Stimulated activated CD4-positive, alpha-beta T cell treated with anti-CD3 and anti-CD28 coated beads, Interleukin-1b, Interleukin-23, amount 100 ng/mL, for 4 hours (primary cell): Measurements from ENCODE around the gene CDH11.

ENCODE experiments used
- DNase-seq, 2 donors: peaks; one replicate each; pipeline ENCODE4 v3.0.0-alpha.2; 2020; ENCODE audit warnings: low read depth in 2 of 2

Gene CDH11

DNA sequence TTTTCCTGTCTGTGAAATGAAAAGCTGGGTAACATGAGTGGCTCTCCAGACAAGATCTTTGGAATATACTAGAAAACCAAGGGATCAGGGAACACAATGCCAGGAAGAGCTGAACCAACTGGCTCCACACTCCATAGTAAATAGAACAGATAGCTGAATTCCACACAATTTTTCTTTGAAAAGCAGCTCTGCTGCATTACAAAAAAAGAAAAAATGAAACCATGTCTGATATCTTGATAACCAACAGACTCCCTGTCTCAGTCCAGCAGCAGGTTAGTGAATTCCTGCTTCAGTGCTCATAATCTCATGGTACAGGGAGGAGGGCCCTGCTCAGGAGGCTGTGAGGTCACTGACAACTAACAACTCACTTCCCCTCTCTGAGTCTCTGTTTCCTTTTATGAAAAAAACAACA, 97.1 kb downstream of the CDH11 start:
- DNase-seq, result no peak

DNA sequence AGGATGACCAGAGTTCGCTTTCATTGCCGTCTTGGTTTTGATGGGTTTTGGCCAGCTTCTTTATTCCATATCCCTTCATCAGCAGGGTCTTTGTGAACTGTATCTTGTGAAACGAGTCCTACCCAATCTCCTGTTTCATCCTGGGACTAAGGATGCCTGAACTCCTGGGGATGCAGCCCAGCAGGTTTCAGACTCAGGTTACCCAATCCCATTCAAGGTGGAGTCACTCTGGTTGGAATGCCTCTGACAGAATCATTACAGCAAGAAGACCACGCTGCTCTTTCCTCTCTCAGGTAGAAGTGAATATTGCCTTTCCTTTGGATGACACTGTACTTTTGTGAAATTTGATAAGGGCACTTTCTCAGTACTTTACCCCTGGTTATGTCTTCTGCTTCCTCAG, 98.1 kb downstream of the CDH11 start:
- DNase-seq, result no peak

DNA sequence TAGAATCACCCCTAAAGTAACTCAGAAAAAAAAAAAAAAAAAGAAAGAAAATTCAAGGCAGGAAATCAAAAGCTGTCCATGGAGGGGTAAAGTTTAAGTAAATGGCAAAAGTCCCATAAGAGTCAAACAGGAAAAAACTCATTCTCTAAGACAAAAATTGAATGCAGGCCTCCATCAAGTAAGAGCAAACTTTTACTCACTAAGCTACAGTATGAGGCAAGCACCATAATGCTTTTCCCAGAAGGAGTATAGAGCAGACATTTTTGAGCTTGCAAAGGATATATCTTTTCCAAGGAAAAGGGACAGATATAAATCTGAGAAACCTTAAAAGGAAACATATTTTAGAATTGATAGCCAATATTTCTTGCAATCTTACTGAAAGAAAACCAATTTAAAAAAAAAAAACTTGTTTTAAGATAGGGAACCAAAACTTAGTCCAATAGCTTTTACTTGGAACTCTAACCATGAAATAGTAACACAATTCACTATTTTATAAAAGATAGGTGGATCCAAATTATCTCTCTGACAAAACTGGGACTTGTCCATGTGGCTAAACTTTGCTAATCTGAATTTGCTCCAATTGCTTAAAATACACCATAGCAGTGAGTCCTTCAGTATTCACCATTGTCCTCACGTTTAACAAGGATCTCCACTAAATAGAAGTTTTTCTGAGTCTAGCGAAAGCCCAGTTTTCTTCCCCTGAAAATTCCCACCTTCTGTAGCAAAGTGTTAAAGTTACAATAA, 99.8 kb downstream of the CDH11 start:
- no peak for DNase-seq

DNA sequence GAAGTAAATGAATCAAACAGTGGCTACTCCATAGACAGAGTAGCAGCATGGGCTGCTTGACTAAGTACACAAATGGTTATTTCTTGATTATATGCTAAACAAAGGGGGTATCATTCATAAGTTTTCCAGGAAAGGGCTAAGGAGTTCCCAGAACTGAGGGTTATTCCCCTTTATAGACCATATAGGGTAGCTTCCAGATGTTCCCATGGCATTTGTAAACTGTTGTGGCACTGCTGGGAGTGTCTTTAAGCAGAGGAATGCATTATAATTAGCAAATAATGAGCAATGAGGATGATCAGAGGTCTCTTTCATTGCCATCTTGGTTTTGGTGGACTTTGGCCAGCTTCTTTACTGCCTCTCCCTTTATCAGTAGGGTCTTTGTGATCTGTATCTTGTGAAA, 105.1 kb downstream of the CDH11 start:
- DNase-seq, result no peak

DNA sequence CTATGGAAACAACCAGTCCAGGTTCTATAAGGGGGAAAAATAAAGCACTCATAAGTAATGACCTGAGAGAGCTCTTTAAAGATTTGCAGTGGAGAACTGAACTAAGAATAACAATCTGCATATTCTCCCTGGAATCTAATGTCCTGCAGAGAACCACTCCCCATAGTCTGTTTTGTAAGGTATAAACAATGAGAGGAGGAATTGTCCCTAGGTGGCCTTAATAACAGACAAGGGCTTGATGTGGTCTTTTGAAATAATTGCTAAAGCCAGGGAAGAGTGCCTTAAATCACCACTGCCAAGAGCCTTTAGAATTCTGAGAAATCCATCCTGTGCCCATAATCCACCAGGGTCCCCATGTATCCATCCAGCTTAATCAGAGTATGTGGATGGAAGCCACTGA, 106.3 kb downstream of the CDH11 start:
- no peak for DNase-seq

DNA sequence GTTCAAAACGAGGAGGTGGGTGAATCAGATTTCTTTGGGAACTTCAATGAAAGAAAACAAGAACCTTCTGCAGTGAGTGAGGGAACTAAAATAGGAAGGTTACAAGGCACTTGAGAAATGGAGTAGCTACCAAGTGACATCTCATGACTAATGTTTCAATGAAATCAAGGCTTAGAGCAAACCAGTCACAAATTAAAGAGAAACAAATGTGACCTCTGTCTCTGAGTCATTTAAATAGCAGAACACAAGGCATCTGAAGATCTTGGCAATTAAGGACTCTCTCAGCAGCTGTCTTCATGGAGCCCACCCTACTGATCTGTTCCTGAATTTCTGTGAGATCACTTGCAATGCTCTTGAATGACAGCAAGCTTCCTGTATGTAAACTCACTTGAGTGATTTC, 109.5 kb downstream of the CDH11 start:
- no peak for DNase-seq

DNA sequence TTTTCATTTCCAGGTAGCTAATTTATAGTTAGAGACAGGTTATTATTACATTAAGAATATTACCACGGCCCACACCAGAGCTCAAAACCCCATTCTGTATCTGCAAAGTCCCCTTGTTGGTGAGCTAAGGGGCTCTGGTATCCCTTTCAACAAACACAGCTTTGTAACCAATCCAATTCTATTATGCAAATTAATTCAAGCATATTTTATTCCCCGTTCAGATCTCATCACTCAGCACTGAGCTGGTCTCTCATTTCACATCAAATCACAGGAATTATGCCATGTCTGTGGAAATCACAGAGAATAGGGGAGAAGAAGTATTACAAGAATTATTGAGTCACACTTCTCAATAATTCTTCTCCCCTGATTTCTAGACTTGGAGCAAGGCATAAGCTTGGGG, 111.7 kb downstream of the CDH11 start:
- DNase-seq, result no peak

DNA sequence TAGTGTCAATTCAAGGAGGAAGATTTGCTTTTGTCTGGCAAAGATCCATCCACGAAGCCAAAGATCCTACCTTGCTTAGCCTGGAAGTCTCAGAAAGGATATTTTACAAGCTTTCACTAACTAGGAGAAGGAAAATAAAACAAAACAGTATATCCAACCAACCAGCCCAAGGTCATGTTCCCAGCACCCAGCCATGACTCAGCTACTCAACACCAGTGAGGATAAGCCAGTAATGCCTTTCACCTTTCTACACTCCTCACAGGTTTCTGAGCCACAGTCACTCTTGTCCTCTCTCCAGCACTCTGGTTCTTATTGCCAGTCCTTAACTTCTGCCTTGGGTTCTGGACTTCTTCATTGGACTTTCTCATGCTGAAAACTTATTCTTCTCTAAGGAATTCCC, 116.2 kb downstream of the CDH11 start:
- DNase-seq, result no peak

DNA sequence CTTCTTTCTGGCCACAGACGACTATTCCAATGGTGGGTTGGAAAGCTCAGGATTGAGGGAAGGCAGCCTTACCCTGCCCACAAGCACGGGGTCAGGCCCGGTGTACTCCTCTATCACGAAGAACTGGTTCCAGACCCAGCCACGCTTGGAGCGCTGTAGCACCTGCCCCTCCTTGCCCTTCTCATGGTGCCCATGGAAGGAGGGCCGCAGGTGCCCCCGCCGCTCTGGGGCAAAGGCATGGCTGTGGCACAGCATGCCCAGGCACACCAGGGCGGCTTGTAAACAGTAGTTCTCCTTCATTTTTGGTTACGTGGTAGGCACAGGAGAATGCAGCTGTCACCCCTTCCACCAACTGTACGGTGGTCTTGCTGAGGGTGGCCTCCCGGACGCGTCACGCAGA, 117.3 kb downstream of the CDH11 start:
- no peak for DNase-seq

DNA sequence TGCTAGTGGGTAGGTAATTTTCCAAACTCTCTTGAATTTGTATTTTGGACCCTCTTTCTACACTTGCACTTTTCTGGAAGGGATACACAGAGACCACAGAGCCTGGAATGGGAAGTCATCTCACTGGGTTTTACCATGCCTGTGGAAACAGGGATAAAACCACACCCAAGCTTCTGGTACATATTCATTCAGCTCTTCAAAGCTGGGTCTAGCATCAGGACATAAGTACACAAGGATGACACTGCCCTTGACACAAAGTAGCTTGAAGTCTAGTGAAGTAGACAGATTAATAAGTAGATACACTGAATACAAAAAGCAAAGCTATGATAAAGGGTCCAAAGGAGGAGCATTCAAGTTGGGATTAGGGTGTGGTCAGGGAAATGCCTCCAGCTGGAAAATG, 118.2 kb downstream of the CDH11 start:
- DNase-seq, result no peak

DNA sequence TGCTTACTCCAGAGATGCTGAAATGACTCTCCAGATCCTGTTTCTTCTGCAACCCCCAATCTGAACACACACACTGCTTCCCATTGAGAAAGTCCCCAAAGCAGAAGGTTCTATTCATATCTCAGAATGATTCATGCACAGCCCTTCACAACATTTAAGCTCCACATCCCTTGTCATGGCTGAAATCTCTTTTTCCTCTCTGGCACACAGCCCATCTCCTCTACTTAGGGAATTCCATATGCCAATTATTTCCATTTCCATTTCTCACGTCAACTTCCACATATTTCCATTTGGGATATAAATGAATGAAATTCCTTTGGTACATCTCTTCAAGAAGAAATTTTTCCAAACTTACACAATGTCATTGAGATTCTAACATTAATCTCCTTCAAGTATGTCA, 119.6 kb downstream of the CDH11 start:
- DNase-seq, result no peak

DNA sequence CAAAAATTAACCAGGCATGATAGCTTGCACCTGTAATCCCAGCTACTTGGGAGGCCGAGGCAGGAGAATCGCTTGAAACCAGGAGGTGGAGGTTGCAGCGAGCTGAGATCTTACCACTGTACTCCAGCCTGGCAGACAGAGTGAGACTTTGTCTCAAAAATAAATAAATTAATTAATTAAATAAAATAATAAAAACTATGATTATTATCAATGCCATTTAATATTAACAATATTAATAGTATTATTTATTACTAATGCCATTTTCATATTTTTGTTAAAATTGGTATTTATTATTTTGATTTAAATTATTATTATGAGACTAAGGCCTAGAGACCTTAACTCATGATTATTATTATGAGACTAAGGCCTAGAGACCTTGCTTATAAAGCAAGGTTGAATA, 121.2 kb downstream of the CDH11 start:
- no peak for DNase-seq

DNA sequence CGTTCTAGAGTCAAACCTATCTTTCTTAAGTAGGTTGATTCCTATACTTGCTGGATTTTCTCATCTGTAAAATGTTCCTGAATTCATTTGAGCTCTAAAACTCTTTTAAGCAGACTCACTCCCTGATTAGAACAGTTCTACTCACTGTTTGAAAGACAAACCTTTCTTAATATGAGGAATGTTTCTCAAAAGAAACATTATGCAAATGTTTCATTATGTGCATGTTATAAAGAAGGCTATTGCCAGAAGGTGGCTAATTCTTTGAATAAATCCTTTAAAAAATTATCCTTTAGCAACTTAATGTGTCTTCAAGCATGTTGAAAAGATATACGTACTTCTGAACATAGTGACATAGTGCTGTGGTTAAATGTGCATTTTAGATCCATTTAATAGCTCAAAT, 124.1 kb downstream of the CDH11 start:
- no peak for DNase-seq

DNA sequence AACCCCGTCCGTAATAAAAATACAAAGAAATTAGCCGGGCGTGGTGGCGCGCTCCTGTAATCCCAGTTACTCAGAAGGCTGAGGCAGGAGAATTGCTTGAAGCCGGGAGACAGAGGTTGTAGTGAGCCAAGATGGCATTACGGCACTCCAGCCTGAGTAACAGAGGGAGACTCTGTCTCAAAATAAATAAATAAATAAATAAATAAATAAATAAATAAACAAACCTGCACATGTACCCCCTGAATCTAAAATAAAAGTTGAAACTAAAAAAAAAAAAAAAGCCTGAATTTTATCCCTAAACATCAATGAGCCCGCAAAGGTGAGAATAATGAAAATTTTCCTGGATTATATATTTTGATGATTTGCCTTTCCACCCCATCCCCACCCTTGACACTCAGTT, 124.7 kb downstream of the CDH11 start:
- no peak for DNase-seq

DNA sequence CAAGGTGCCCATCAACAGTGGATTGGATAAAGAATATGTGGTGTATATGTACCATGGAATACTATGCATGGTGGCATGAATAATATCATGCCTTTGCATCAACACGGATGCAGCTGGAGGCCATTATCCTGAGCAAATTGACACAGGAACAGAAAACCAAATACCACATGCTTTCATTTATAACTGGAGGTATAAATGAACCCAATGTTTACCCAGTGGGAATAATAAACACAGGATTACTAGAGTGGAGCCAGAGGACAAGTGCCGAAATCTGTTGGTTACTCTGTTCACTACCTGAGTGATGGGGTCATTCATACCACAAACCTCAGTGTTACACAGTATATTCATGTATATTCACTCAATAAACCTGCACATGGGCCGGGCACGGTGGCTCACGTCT, 125.2 kb downstream of the CDH11 start:
- DNase-seq, result no peak

DNA sequence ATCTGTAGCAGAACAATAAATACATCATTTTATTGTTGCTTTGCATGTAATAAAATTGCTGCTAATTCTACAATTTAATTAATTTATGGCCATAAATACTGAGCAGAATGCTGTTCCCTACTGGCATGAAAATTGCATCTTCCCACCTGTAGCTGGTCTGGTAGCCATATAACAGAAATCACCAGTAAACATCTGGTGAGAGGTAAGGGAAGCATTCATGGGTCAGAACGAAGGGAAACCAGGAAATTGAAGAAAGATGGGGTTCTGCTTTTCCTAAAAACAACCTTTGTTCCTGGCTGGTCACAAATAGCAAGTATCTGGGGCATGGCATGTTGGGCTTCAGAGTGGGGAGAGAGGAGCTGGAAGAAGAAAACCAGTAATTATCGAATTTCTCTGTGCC, 128.4 kb downstream of the CDH11 start:
- DNase-seq, result no peak

DNA sequence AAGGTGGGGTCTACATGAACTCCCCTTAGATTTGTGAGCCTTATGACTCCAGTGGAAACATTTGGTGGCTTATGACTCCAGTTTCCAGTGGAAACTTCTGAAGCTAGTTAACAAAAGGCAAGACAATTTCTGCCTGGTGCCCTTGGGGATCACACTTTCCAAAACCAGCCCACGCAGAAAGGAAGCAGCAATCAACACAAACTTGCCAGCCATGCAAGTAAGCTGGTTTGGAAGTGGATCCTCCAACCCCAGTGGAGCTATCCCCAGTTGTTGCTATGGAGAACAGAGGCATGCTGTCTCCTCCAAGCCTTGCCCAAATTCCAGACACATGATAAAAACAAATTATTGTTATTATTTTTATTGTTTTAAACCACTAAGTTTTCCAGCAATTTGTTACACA, 130.9 kb downstream of the CDH11 start:
- no peak for DNase-seq

DNA sequence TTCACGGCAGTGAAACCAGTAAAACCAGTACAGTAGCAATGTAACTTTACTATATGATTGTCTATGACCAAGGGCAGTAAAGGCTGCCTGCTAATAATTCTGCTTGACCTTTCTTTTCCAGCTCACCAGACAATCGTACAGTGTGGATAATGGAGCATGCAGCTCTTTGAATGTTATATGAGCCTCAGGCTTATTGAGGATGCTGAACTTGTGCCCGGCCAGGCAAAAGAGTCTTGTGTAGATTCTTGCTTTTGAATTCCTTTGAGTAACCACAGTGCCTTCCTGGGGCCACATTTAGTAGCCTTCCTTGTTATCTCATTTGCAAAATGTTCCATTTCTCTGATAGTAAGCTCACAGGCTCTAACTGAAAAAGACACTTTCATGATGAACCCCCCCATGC, 131.8 kb downstream of the CDH11 start:
- no peak for DNase-seq

DNA sequence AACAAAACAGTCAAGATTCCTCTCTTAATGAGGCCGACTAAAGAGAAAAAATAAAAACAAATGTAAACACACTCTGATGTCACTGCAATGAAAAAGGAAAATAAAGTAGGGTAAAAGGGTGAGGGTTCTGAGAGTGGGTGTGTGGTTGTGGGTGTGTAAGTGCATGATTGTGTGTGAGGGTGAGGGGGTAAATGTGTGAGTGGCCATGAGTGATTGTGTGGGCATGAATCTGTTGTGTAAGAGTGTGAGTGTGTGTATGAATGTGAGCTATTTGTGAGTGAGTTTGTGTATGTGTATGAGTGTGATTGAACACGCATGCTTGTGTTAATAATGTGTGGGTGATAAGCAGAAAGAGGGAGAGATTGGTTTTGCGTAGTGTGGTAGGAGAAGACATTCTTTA, 132.8 kb downstream of the CDH11 start:
- DNase-seq, result no peak

DNA sequence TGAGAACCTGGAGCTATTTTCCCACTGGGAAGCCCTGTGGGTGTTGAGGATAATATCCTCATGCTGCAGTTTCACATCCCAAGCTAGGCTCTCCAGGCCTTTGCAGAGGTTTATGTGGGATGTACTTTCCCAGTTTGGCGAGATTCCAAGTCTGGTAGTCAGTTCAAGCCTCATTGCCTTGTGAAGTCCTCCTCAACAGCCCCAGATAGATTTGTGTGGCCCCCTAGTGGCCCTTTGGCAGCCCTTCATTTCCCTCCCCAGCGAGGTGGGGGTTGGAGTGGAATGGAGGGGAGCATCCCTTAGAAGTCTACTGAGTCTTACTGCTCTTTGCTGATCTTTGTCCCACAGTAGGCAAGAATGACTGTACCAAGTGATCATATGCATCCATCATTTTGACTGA, 137.9 kb downstream of the CDH11 start:
- DNase-seq, result no peak

DNA sequence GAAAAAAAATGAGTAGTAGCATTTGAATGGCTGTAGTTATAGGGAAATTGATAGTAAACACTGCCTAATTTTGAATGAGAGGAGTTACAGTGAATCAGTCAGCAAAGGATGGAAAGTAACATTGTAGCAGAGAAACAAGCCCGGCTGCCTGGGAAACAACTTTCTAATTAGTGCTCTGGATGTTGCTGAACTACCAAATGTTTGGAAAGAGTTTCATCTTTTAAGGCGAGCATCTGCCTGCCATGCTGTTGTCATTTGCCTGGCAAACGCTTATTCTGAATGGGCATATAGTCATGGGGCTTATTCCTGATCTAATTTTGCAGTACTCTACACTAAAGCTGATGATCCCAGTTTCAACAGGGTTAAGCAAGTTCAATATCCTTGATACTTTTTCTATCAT, 138.6 kb downstream of the CDH11 start:
- no peak for DNase-seq

DNA sequence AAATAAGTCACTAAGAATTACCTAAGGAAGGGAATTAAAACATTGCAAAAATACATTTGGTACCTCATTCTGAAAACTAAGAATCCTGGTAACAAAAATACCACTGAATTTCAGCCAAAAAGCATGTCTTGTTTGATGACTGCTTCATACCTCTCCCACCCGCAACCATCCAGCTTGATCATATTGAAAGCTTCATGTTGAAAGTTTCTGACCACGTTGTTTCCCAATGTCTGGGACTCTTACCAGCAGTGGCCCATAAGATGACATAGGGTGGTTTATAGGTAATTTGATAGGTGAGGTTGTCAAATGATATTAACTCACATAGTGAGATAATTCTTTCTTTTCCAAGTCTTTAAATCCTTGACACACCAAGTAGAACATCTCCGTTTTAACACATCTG, 139.3 kb downstream of the CDH11 start:
- no peak for DNase-seq

DNA sequence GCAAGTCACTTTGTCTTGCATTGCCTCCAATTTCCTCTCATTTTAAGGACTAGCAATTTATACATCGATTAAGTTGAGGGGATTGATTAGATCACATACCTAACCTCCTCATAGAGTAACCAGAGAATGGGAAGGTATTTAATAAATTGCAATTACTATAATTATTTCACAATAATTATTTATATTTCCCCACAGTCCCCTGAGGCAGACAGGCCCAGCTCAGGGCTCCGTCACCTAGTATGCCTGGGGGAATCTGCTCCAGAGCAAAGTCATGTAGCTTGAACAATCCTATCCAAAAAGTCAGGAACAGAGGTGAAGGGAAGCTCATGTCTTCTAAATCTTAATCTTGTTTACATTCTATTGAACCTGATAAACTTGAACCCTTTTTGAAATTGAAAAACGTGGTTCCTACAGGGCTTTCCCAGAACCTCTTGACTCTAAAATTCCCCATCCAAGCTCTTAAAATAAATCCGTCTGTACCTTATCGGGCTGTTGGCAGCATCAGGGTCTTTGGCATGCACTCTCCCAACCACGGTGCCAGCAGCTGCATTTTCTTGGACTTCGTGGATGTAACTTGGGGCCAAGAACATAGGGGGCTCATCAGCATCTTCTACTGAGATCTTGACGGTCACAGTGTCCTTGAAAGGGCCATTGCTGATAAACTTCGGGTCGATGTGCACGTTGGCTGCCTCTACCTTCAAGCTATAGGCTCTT, 140.1 kb downstream of the CDH11 start:
- DNase-seq, result no peak
